GM19467 (cell line): ENCODE data around the gene RNU5D-1.
"Not testable (repeated sequence)": the region's sequence is repeated elsewhere in the genome, so short reads cannot be mapped to it uniquely, and the experiment has no call there.

Experiments used
- ATAC-seq: cut with Tn5 transposase; IDR thresholded peaks from one replicate; pipeline ENCODE4 v1.9.1; 2021; ENCODE audit warnings: mild to moderate bottlenecking, moderate library complexity; ENCODE audit not compliant: unreplicated experiment

The RNU5D-1 gene

GRCh38 chr1:44701141-44701573, 29.8 kb downstream of the RNU5D-1 start:
- no peak for ATAC-seq

- ATAC-seq: no peak
Measured at GRCh38 chr1:44700573-44700972, 30.4 kb downstream of the RNU5D-1 start.

- ATAC-seq: not testable (repeated sequence)
Measured at GRCh38 chr1:44699375-44699774, 31.6 kb downstream of the RNU5D-1 start.

- no peak for ATAC-seq
Measured at GRCh38 chr1:44698138-44698537, 32.8 kb downstream of the RNU5D-1 start.

GRCh38 chr1:44696789-44697345, 34.1 kb downstream of the RNU5D-1 start:
- ATAC-seq: no peak

- no peak for ATAC-seq
Measured at GRCh38 chr1:44696101-44696500, 34.9 kb downstream of the RNU5D-1 start.

GRCh38 chr1:44695671-44696070, 35.3 kb downstream of the RNU5D-1 start:
- ATAC-seq: no peak

GRCh38 chr1:44694863-44695478, 36.0 kb downstream of the RNU5D-1 start:
- no peak for ATAC-seq

GRCh38 chr1:44693900-44694299, 37.1 kb downstream of the RNU5D-1 start:
- no peak for ATAC-seq

GRCh38 chr1:44693159-44693558, 37.8 kb downstream of the RNU5D-1 start:
- no peak for ATAC-seq

GRCh38 chr1:44689447-44689765, 41.6 kb downstream of the RNU5D-1 start:
- no peak for ATAC-seq

- no peak for ATAC-seq
Measured at GRCh38 chr1:44688760-44689446, 42.1 kb downstream of the RNU5D-1 start.

- ATAC-seq: no peak
Measured at GRCh38 chr1:44685881-44686280, 45.1 kb downstream of the RNU5D-1 start.

- no peak for ATAC-seq
Measured at GRCh38 chr1:44685218-44685617, 45.8 kb downstream of the RNU5D-1 start.

GRCh38 chr1:44684525-44684924, 46.4 kb downstream of the RNU5D-1 start:
- peak; percentile 68 for ATAC-seq

- no peak for ATAC-seq
Measured at GRCh38 chr1:44682883-44683265, 48.1 kb downstream of the RNU5D-1 start.

GRCh38 chr1:44681905-44682882, 48.8 kb downstream of the RNU5D-1 start:
- no peak for ATAC-seq
